Hypothalamus (tissue), 51 donors: Measurements from ENCODE around the gene B3GAT3.
"Not testable (repeated sequence)": the region's sequence is repeated elsewhere in the genome, so short reads cannot be mapped to it uniquely, and the experiment has no call there.

Source experiments
- DNase-seq, 51 donors: peaks; one replicate each; lab custom pipeline; 2025; lab: John Stamatoyannopoulos, UW

Gene B3GAT3

GRCh38 chr11:62621567-62622470 lies at the start of gene B3GAT3:
Gene B3GAT3, minus strand, starts transcription at chr11:62621986. Its CDS starts 39 bp downstream, at chr11:62621947.
- peak; percentile 84 to 99 (median 97) for DNase-seq

- no peak for DNase-seq
These were observed 49.4 kb upstream of the B3GAT3 start for GRCh38 chr11:62671236-62671607.

- DNase-seq: no peak
These were observed 47.8 kb upstream of the B3GAT3 start for GRCh38 chr11:62669420-62670161.

GRCh38 chr11:62667460-62667859 lies 45.7 kb upstream of the B3GAT3 start:
- DNase-seq: no peak

- DNase-seq: peak in 1 of 51 donors; percentile 28
These were observed 44.6 kb upstream of the B3GAT3 start for GRCh38 chr11:62666259-62666926.

GRCh38 chr11:62665599-62666258 lies 43.9 kb upstream of the B3GAT3 start:
- DNase-seq: peak in 31 of 51 donors; percentile 14 to 71 (median 49)

- peak; percentile 64 to 98 (median 93) for DNase-seq
These were observed 43.4 kb upstream of the B3GAT3 start, which contains the start of the genes C11orf98 and CSKMT for GRCh38 chr11:62665075-62665598. Gene C11orf98, minus strand, starts transcription at chr11:62665210. Its CDS starts 41 bp downstream, at chr11:62665169. Gene CSKMT, plus strand, starts transcription at chr11:62665312. Its CDS starts 568 bp downstream, at chr11:62665880.

GRCh38 chr11:62664405-62665074 lies 42.8 kb upstream of the B3GAT3 start:
- peak in 10 of 51 donors; percentile 56 to 73 (median 63) for DNase-seq

GRCh38 chr11:62656796-62657429 lies 35.1 kb upstream of the B3GAT3 start:
- DNase-seq: no peak

GRCh38 chr11:62654297-62654696 lies 32.5 kb upstream of the B3GAT3 start:
- DNase-seq: no peak

GRCh38 chr11:62652161-62653006 lies 30.6 kb upstream of the B3GAT3 start:
- peak in 2 of 51 donors; percentile 39 to 49 for DNase-seq

- DNase-seq: not testable (repeated sequence)
These were observed 28.5 kb upstream of the B3GAT3 start for GRCh38 chr11:62650283-62650682.

- DNase-seq: no peak
These were observed 27.7 kb upstream of the B3GAT3 start for GRCh38 chr11:62649486-62649885.

GRCh38 chr11:62648967-62649364 lies 27.2 kb upstream of the B3GAT3 start:
- no peak for DNase-seq

GRCh38 chr11:62648185-62648966 lies 26.6 kb upstream of the B3GAT3 start:
- DNase-seq: no peak

GRCh38 chr11:62647609-62648005 lies 25.8 kb upstream of the B3GAT3 start:
- DNase-seq: no peak
